HCT116 (cell line): ENCODE results near the gene CFAP54. TPM values are rescaled to one million over a fixed set of nuclear protein-coding genes. Genes with fewer than 3 reads are reported as not detected.

Experiments
- ATAC-seq: fragments of 200-7000 bp; cut with Tn5 transposase; 2 replicates; pipeline ENCODE4 v1.9.1; 2020; ENCODE audit warnings: mild to moderate bottlenecking, moderate library complexity
- BruUV-seq: library from RNA; stranded (reverse); fragments of 400-500 nt; replicated peaks from 2 replicates; lab custom pipeline; 2021; lab: Mats Ljungman, UMichigan
- CTCF ChIA-PET: fragments of 300-600 bp; sonication (Branson Sonifier 250); formaldehyde crosslinking; loops from one replicate; lab custom pipeline; 2021; ENCODE audit warnings: antibody characterized with exemption; lab: Charles Lee
- POLR2A ChIA-PET: fragments of 300-600, 350-600 bp; sonication (Branson Sonifier 250); formaldehyde crosslinking; loops from one replicate; lab custom pipeline; 2021; ENCODE audit warnings: antibody characterized with exemption; lab: Charles Lee
- RAD21 ChIA-PET, 2 experiments: fragments of 300-600 bp; sonication (Branson Sonifier 250); formaldehyde crosslinking; loops; one replicate each; lab custom pipeline; 2023; ENCODE audit warnings: low total read pairs in 2 of 2; ENCODE audit not compliant: uncharacterized antibody in 2 of 2, unreplicated experiment in 2 of 2, low non-redundant PET in 1 of 2; lab: Charles Lee
- DNase-seq: peaks from one replicate; pipeline ENCODE4 v3.0.0-alpha.2; 2010; ENCODE audit warnings: low read depth, low spot score
- H2AFZ ChIP-seq: fragments of 200-600 bp; shearing (Covaris generic), sonication (generic); 2 replicates; pipeline ENCODE4 v1.6.1; 2017; ENCODE audit warnings: low read depth, mixed run types, mixed read lengths, antibody characterized with exemption, low read length; ENCODE audit not compliant: poor library complexity, severe bottlenecking
- H3K27ac ChIP-seq: 2 replicates; pipeline ENCODE4 v1.5.1; 2012; ENCODE audit warnings: low read depth, low read length
- H3K27me3 ChIP-seq: fragments of 200-600 bp; sonication (generic); 2 replicates; pipeline ENCODE4 v1.6.1; 2016; ENCODE audit warnings: mixed run types, low read length, mixed read lengths; ENCODE audit not compliant: insufficient read depth
- H3K36me3 ChIP-seq, 2 experiments: fragments of 200-500 bp in 1 of 2; fragments of 200-600 bp in 1 of 2; sonication (Bioruptor generic) in 1 of 2; sonication (generic) in 1 of 2; 2 replicates each; pipeline versions ENCODE4 v1.5.1 to v1.6.1; 2014 to 2016; ENCODE audit warnings: low read length in 2 of 2, inconsistent platforms in 1 of 2, mixed read lengths in 1 of 2, mixed run types in 1 of 2; ENCODE audit not compliant: insufficient read depth in 2 of 2, control insufficient read depth in 1 of 2
- H3K4me1 ChIP-seq, 2 experiments: fragments of 200-600 bp in 1 of 2; sonication (generic) in 1 of 2; 2 replicates each; pipeline versions ENCODE4 v1.5.1 to v1.6.1; 2012 to 2017; ENCODE audit warnings: low read length in 2 of 2, inconsistent platforms in 1 of 2, mild to moderate bottlenecking in 1 of 2, mixed read lengths in 1 of 2, mixed run types in 1 of 2, moderate library complexity in 1 of 2; ENCODE audit not compliant: insufficient read depth in 2 of 2, control insufficient read depth in 1 of 2
- H3K4me2 ChIP-seq: fragments of 200-600 bp; sonication (generic); 2 replicates; pipeline ENCODE4 v1.6.1; 2017; ENCODE audit warnings: mixed run types, low read length, mixed read lengths
- H3K4me3 ChIP-seq, 2 experiments: fragments of 200-600 bp in 1 of 2; sonication (generic) in 1 of 2; replicated peaks in 1 of 2; 2 replicates each; pipeline ENCODE4 v1.5.1; 2011 to 2016; ENCODE audit warnings: low read length in 2 of 2, control low read depth in 1 of 2, low read depth in 1 of 2, mild to moderate bottlenecking in 1 of 2, mixed read lengths in 1 of 2, mixed run types in 1 of 2
- H3K79me2 ChIP-seq: fragments of 200-600 bp; sonication (generic); 2 replicates; pipeline ENCODE4 v1.6.1; 2017; ENCODE audit warnings: mild to moderate bottlenecking, mixed run types, low read length, moderate library complexity, mixed read lengths; ENCODE audit not compliant: insufficient read depth
- H3K9ac ChIP-seq: fragments of 200-600 bp; sonication (generic); 2 replicates; pipeline ENCODE4 v1.6.1; 2016; ENCODE audit warnings: low read length, mixed read lengths
- H3K9me2 ChIP-seq: fragments of 200-600 bp; sonication (generic), shearing (Covaris generic); 2 replicates; pipeline ENCODE4 v1.6.1; 2017; ENCODE audit warnings: mixed run types, mild to moderate bottlenecking, moderate library complexity; ENCODE audit not compliant: insufficient read depth
- H3K9me3 ChIP-seq, 2 experiments: fragments of 200-500 bp in 1 of 2; fragments of 200-600 bp in 1 of 2; sonication (Bioruptor generic) in 1 of 2; sonication (generic) in 1 of 2; 2 replicates each; pipeline ENCODE4 v1.6.1; 2014 to 2017; ENCODE audit warnings: low read length in 2 of 2, mixed read lengths in 2 of 2, inconsistent platforms in 1 of 2, low read depth in 1 of 2, mild to moderate bottlenecking in 1 of 2, mixed run types in 1 of 2, moderate library complexity in 1 of 2; ENCODE audit not compliant: control insufficient read depth in 1 of 2, insufficient read depth in 1 of 2
- H4K20me1 ChIP-seq: fragments of 200-600 bp; sonication (generic), shearing (Covaris generic); 2 replicates; pipeline ENCODE4 v1.6.1; 2017; ENCODE audit warnings: mixed run types, mild to moderate bottlenecking, moderate library complexity; ENCODE audit not compliant: insufficient read depth
- CBX3 ChIP-seq: IDR thresholded peaks from 2 replicates; pipeline ENCODE4 v1.6.1; 2012; ENCODE audit warnings: low read depth
- CEBPB ChIP-seq: IDR thresholded peaks from 2 replicates; pipeline ENCODE4 v1.6.1; 2012; ENCODE audit warnings: low read depth
- CTCF ChIP-seq, 3 experiments: fragments of 200-600 bp in 1 of 3; sonication (generic) in 1 of 3; IDR thresholded peaks in 2 of 3; conservative IDR thresholded peaks in 1 of 3; 2 replicates each; pipeline ENCODE4 v1.5.1; 2012 to 2017; ENCODE audit warnings: low read depth in 2 of 3, low read length in 2 of 3, antibody characterized with exemption in 1 of 3, borderline replicate concordance in 1 of 3, control low read depth in 1 of 3, mild to moderate bottlenecking in 1 of 3, mixed read lengths in 1 of 3, mixed run types in 1 of 3, moderate library complexity in 1 of 3; ENCODE audit not compliant: insufficient read depth in 1 of 3
- ELF1 ChIP-seq: IDR thresholded peaks from 2 replicates; pipeline ENCODE4 v1.6.1; 2012; ENCODE audit warnings: low read depth, borderline replicate concordance
- EZH2 ChIP-seq: fragments of 200-600 bp; sonication (generic); IDR thresholded peaks from 2 replicates; pipeline ENCODE4 v1.6.1; 2017; ENCODE audit warnings: antibody characterized with exemption, mixed run types
- EZH2phosphoT487 ChIP-seq: fragments of 200-600 bp; IDR thresholded peaks from 2 replicates; pipeline ENCODE4 v1.6.1; 2018; ENCODE audit warnings: antibody characterized with exemption, borderline replicate concordance
- FOSL1 ChIP-seq: IDR thresholded peaks from 2 replicates; pipeline ENCODE4 v1.6.1; 2012; ENCODE audit warnings: low read depth
- JUND ChIP-seq: IDR thresholded peaks from 2 replicates; pipeline ENCODE4 v1.6.1; 2012
- POLR2A ChIP-seq: IDR thresholded peaks from 2 replicates; pipeline ENCODE4 v1.7.0; 2011; ENCODE audit warnings: borderline replicate concordance; ENCODE audit not compliant: insufficient read depth, insufficient read length; ENCODE audit errors: extremely low read depth
- POLR2AphosphoS5 ChIP-seq: IDR thresholded peaks from 2 replicates; pipeline ENCODE4 v1.6.1; 2011; ENCODE audit warnings: mild to moderate bottlenecking, low read depth, low read length, moderate library complexity
- SIN3A ChIP-seq: IDR thresholded peaks from 2 replicates; pipeline ENCODE4 v1.6.1; 2012; ENCODE audit warnings: low read depth
- SP1 ChIP-seq: IDR thresholded peaks from 2 replicates; pipeline ENCODE4 v1.6.1; 2012; ENCODE audit warnings: low read depth
- SRF ChIP-seq: IDR thresholded peaks from 2 replicates; pipeline ENCODE4 v1.6.1; 2012; ENCODE audit warnings: low read depth
- TCF7L2 ChIP-seq: IDR thresholded peaks from 2 replicates; pipeline ENCODE4 v1.7.0; 2011; ENCODE audit warnings: borderline replicate concordance, inconsistent platforms; ENCODE audit not compliant: insufficient read depth, insufficient read length; ENCODE audit errors: extremely low read depth
- YY1 ChIP-seq: IDR thresholded peaks from 2 replicates; pipeline ENCODE4 v1.6.1; 2011; ENCODE audit warnings: low read length, low read depth, moderate library complexity, mild to moderate bottlenecking; ENCODE audit not compliant: insufficient replicate concordance; ENCODE audit errors: extremely low read depth
- ZBTB33 ChIP-seq: IDR thresholded peaks from 2 replicates; pipeline ENCODE4 v1.6.1; 2011; ENCODE audit warnings: mild to moderate bottlenecking, low read length, moderate library complexity; ENCODE audit not compliant: insufficient replicate concordance; ENCODE audit errors: extremely low read depth
- ZFX ChIP-seq: fragments of 450-650 bp; IDR thresholded peaks from 2 replicates; pipeline ENCODE4 v1.6.1; 2017
- ZNF274 ChIP-seq: fragments of 200-500 bp; sonication (Bioruptor generic); IDR thresholded peaks from 2 replicates; pipeline ENCODE4 v1.6.1; 2014; ENCODE audit warnings: mild to moderate bottlenecking, low read depth, low read length, inconsistent platforms
- intact Hi-C: fragments of 100-400 bp; cut with micrococcal nuclease; formaldehyde crosslinking; loops from 2 replicates; pipeline ENCODE4 v1.10.0; 2022
- total RNA-seq: library from RNA; stranded (reverse); gene quantifications from one replicate; pipeline ENCODE4 v1.2.1, GENCODE V29; 2021; ENCODE audit not compliant: unreplicated experiment
- TF ChIP-seq, protein P1 (sequence below): IDR thresholded peaks from 2 replicates; pipeline ENCODE4 v1.6.1; 2012; ENCODE audit warnings: low read depth
- TF ChIP-seq, protein P2 (sequence below): IDR thresholded peaks from 2 replicates; pipeline ENCODE4 v1.6.1; 2012

Gene CFAP54
- total RNA-seq, 1 experiment from 2014 or later: 0.25 TPM

GRCh38 chr12:96571101-96571862 lies 81.9 kb downstream of the CFAP54 start:
- H3K9me3 ChIP-seq: no peaks in the 10 kb centered on the region
- no peak for ATAC-seq
- H3K36me3 ChIP-seq: no peaks in the 10 kb centered on the region
- ChIA-PET RAD21 (no interaction called here), CTCF (no interaction called here), POLR2A (no interaction called here)
- H2AFZ ChIP-seq: no peak overlapping the region
- no peak for DNase-seq
- H3K27me3 ChIP-seq: 0 out of 2 replicates have a peak, but pooled peaks cover 3% of the 10 kb centered on the region
- no peak overlapping the region for H3K4me3 ChIP-seq
- H3K9me2 ChIP-seq: no peaks in the 10 kb centered on the region
- intact Hi-C loops: loop anchor here (10.0 kb wide), 1 partner anchor 834 kb away; no protein-coding TSS in a partner anchor
- H4K20me1 ChIP-seq: no peaks in the 10 kb centered on the region
- H3K4me1 ChIP-seq: no peaks in the 10 kb centered on the region
- BruUV-seq: no TSS peak
- TF ChIP-seq CBX3 (no peak), TCF7L2 (no peak), POLR2AphosphoS5 (no peak), EZH2 (no peak), CEBPB (no peak), YY1 (no peak), SRF (no peak), ZNF274 (no peak), SP1 (no peak), FOSL1 (no peak), ZBTB33 (no peak), SIN3A (no peak), JUND (no peak), EZH2phosphoT487 (no peak), ELF1 (no peak), POLR2A (no peak), CTCF (IDR thresholded peaks at IDR 0.05 in 2 of 3, conservative IDR thresholded peaks at IDR 0.05 in 1 of 3; ENCODE audit: borderline replicate concordance in 1 of 3, insufficient read depth in 1 of 3, low read depth in 2 of 3, low read length in 2 of 3) (no peak), ZFX (no peak)
- TF ChIP-seq, protein P1, sequence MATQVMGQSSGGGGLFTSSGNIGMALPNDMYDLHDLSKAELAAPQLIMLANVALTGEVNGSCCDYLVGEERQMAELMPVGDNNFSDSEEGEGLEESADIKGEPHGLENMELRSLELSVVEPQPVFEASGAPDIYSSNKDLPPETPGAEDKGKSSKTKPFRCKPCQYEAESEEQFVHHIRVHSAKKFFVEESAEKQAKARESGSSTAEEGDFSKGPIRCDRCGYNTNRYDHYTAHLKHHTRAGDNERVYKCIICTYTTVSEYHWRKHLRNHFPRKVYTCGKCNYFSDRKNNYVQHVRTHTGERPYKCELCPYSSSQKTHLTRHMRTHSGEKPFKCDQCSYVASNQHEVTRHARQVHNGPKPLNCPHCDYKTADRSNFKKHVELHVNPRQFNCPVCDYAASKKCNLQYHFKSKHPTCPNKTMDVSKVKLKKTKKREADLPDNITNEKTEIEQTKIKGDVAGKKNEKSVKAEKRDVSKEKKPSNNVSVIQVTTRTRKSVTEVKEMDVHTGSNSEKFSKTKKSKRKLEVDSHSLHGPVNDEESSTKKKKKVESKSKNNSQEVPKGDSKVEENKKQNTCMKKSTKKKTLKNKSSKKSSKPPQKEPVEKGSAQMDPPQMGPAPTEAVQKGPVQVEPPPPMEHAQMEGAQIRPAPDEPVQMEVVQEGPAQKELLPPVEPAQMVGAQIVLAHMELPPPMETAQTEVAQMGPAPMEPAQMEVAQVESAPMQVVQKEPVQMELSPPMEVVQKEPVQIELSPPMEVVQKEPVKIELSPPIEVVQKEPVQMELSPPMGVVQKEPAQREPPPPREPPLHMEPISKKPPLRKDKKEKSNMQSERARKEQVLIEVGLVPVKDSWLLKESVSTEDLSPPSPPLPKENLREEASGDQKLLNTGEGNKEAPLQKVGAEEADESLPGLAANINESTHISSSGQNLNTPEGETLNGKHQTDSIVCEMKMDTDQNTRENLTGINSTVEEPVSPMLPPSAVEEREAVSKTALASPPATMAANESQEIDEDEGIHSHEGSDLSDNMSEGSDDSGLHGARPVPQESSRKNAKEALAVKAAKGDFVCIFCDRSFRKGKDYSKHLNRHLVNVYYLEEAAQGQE: no peak
- TF ChIP-seq, protein P2, sequence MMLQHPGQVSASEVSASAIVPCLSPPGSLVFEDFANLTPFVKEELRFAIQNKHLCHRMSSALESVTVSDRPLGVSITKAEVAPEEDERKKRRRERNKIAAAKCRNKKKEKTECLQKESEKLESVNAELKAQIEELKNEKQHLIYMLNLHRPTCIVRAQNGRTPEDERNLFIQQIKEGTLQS: no peak
- no peak overlapping the region for H3K9ac ChIP-seq
- no peak overlapping the region for H3K27ac ChIP-seq
- H3K4me2 ChIP-seq: no peak overlapping the region
- H3K79me2 ChIP-seq: no peaks in the 10 kb centered on the region
